ENCODE results near the gene TNFRSF8. TPM values are rescaled to one million over a fixed set of nuclear protein-coding genes. Genes with fewer than 3 reads are reported as not detected.
A peak's percentile ranks its signal among the peaks of the same experiment; 100 is the strongest.

TNFRSF8 gene
- total RNA-seq, 2 donors from 2014 or later: 0.32 to 4.7 TPM

GRCh38 chr1:12121212-12122003 is 58.3 kb downstream of the TNFRSF8 start:
- no peaks in the 10 kb centered on the region for H3K4me1 ChIP-seq (replicated peaks)
- intact Hi-C loops (cut with DNase I): loop anchor here (10.0 kb wide), 1 partner anchor 543 kb away; no protein-coding TSS in a partner anchor
- H3K9me3 ChIP-seq: no peaks in the 10 kb centered on the region
- TF ChIP-seq POLR2A (IDR thresholded peaks at IDR 0.05): no peak
- no peak for TF ChIP-seq CTCF (IDR thresholded peaks at IDR 0.05)
- TF ChIP-seq POLR2AphosphoS5 (IDR thresholded peaks at IDR 0.05): no peak
- H3K36me3 ChIP-seq: no peaks in the 10 kb centered on the region
- no peak overlapping the region for H3K4me3 ChIP-seq
- peaks cover 3% of the 10 kb centered on the region for H3K27me3 ChIP-seq (replicated peaks; ENCODE audit: insufficient read depth)
- DNase-seq (ENCODE audit: low spot score): no peak
- 53% methylated on average over 12 of the region's 12 CpGs for WGBS
- no peak overlapping the region for H3K27ac ChIP-seq

GRCh38 chr1:12123172-12123571 is 60.1 kb downstream of the TNFRSF8 start:
- Histone ChIP-seq H3K9me3 (no peaks in the 10 kb centered on the region), H3K4me3 (no peak overlapping the region), H3K36me3 (no peaks in the 10 kb centered on the region), H3K27me3 (replicated peaks; ENCODE audit: insufficient read depth) (peaks cover 3% of the 10 kb centered on the region), H3K27ac (no peak overlapping the region), H3K4me1 (replicated peaks) (no peaks in the 10 kb centered on the region)
- DNase-seq (ENCODE audit: low spot score): no peak
- intact Hi-C loops (cut with DNase I): loop anchor here (10.0 kb wide), 1 partner anchor 542 kb away; no protein-coding TSS in a partner anchor
- WGBS: 63% methylated on average over 8 of the region's 8 CpGs
- TF ChIP-seq CTCF (IDR thresholded peaks at IDR 0.05): no peak
- TF ChIP-seq POLR2AphosphoS5 (IDR thresholded peaks at IDR 0.05): no peak
- TF ChIP-seq POLR2A (IDR thresholded peaks at IDR 0.05): no peak

GRCh38 chr1:12124693-12125421 is 61.8 kb downstream of the TNFRSF8 start:
- no peaks in the 10 kb centered on the region for H3K4me1 ChIP-seq (replicated peaks)
- peak; percentile 95 to 98 (median 97) for TF ChIP-seq CTCF (IDR thresholded peaks at IDR 0.05)
- TF ChIP-seq POLR2A (IDR thresholded peaks at IDR 0.05): no peak
- TF ChIP-seq POLR2AphosphoS5 (IDR thresholded peaks at IDR 0.05): peak; percentile 62
- WGBS: 55% methylated on average over 19 of the region's 19 CpGs
- no peak overlapping the region for H3K27ac ChIP-seq
- H3K4me3 ChIP-seq: no peak overlapping the region
- H3K9me3 ChIP-seq: no peaks in the 10 kb centered on the region
- no peaks in the 10 kb centered on the region for H3K36me3 ChIP-seq
- peaks cover 3% of the 10 kb centered on the region for H3K27me3 ChIP-seq (replicated peaks; ENCODE audit: insufficient read depth)
- intact Hi-C loops (cut with DNase I): loop anchor here (2.0 to 10.0 kb wide), 2 partner anchors 84 to 540 kb away; no protein-coding TSS in a partner anchor
- peak; percentile 72 for DNase-seq (ENCODE audit: low spot score)

- 84% methylated on average over 24 of the region's 24 CpGs for WGBS
- Histone ChIP-seq H3K4me1 (replicated peaks) (no peaks in the 10 kb centered on the region), H3K4me3 (no peak overlapping the region), H3K27ac (no peak overlapping the region), H3K36me3 (no peaks in the 10 kb centered on the region), H3K9me3 (no peaks in the 10 kb centered on the region), H3K27me3 (replicated peaks; ENCODE audit: insufficient read depth) (peaks cover 3% of the 10 kb centered on the region)
- DNase-seq (ENCODE audit: low spot score): no peak
- TF ChIP-seq CTCF (IDR thresholded peaks at IDR 0.05) (no peak), POLR2A (IDR thresholded peaks at IDR 0.05) (no peak), POLR2AphosphoS5 (IDR thresholded peaks at IDR 0.05) (no peak)
- intact Hi-C loops (cut with DNase I): loop anchor here (2.0 to 10.0 kb wide), 2 partner anchors 83 to 539 kb away; no protein-coding TSS in a partner anchor
Observed at GRCh38 chr1:12125422-12126355, 62.6 kb downstream of the TNFRSF8 start.
